Caco-2 (cell line): Measurements from ENCODE around the gene DIP2B. TPM values are rescaled to one million over a fixed set of nuclear protein-coding genes. Genes with fewer than 3 reads are reported as not detected.

ENCODE experiments used
- BruUV-seq: library from RNA; stranded (reverse); fragments of 400-500 nt; replicated peaks from 2 replicates; lab custom pipeline; 2021; lab: Mats Ljungman, UMichigan
- CTCF ChIA-PET: fragments of 300-600 bp; sonication (Branson Sonifier 250); formaldehyde crosslinking; loops from one replicate; lab custom pipeline; 2022; ENCODE audit warnings: antibody characterized with exemption; lab: Charles Lee
- POLR2A ChIA-PET: fragments of 300-600 bp; sonication (Branson Sonifier 250); formaldehyde crosslinking; loops from one replicate; lab custom pipeline; 2022; ENCODE audit warnings: antibody characterized with exemption; lab: Charles Lee
- DNase-seq, 2 experiments: peaks; one replicate each; pipeline versions ENCODE4 v3.0.0 to v3.0.0-alpha.2; 2020 to 2022
- H3K27me3 ChIP-seq: replicated peaks from 2 replicates; pipeline ENCODE4 v1.6.0; 2011; ENCODE audit warnings: low read length; ENCODE audit not compliant: control insufficient read depth, insufficient read depth
- H3K36me3 ChIP-seq: 2 replicates; pipeline ENCODE4 v1.5.1; 2011; ENCODE audit warnings: low read length; ENCODE audit not compliant: control insufficient read depth, insufficient read depth
- H3K4me1 ChIP-seq: fragments of 250-450 bp; sonication (Bioruptor Pico); 2 replicates; pipeline ENCODE4 v1.5.1; 2020; ENCODE audit warnings: mild to moderate bottlenecking
- H3K4me3 ChIP-seq: 2 replicates; pipeline ENCODE4 v1.5.1; 2011; ENCODE audit warnings: low read depth, mild to moderate bottlenecking, control low read depth, low read length
- H3K9me3 ChIP-seq: fragments of 250-450 bp; sonication (Bioruptor Pico); 2 replicates; pipeline ENCODE4 v1.5.1; 2020; ENCODE audit warnings: mild to moderate bottlenecking, moderate library complexity
- H3K27ac Mint-ChIP-seq: one replicate; pipeline ENCODE4 v1.8.0; 2022; ENCODE audit warnings: mixed read lengths; ENCODE audit not compliant: unreplicated experiment
- H3K27me3 Mint-ChIP-seq: one replicate; pipeline ENCODE4 v1.8.0; 2022; ENCODE audit warnings: mixed read lengths; ENCODE audit not compliant: insufficient read depth, unreplicated experiment
- H3K36me3 Mint-ChIP-seq: one replicate; pipeline ENCODE4 v1.8.0; 2022; ENCODE audit warnings: mild to moderate bottlenecking, mixed read lengths; ENCODE audit not compliant: insufficient read depth, unreplicated experiment
- H3K4me1 Mint-ChIP-seq: one replicate; pipeline ENCODE4 v1.8.0; 2022; ENCODE audit warnings: low read depth, mixed read lengths; ENCODE audit not compliant: unreplicated experiment
- H3K4me3 Mint-ChIP-seq: one replicate; pipeline ENCODE4 v1.8.0; 2022; ENCODE audit warnings: mild to moderate bottlenecking, moderate library complexity, mixed read lengths; ENCODE audit not compliant: unreplicated experiment
- H3K9me3 Mint-ChIP-seq: one replicate; pipeline ENCODE4 v1.8.0; 2022; ENCODE audit warnings: mixed read lengths; ENCODE audit not compliant: unreplicated experiment
- intact Hi-C: fragments of 100-400 bp; cut with micrococcal nuclease; formaldehyde crosslinking; loops from one replicate; pipeline ENCODE4 v1.10.0; 2022; ENCODE audit not compliant: unreplicated experiment
- total RNA-seq: library from RNA; stranded (reverse); gene quantifications from 2 replicates; pipeline ENCODE4 v1.2.3, GENCODE V29; 2022
- TF ChIP-seq, protein P1 (sequence below), 2 experiments: fragments of 200-600 bp in 1 of 2; IDR thresholded peaks; 1 replicate in 1 of 2; 2 replicates in 1 of 2; pipeline versions ENCODE4 v1.5.1 to v1.8.0; 2011 to 2022; ENCODE audit warnings: antibody characterized with exemption in 1 of 2, control low read depth in 1 of 2, inconsistent platforms in 1 of 2, low read depth in 1 of 2, low read length in 1 of 2, mild to moderate bottlenecking in 1 of 2, moderate library complexity in 1 of 2; ENCODE audit not compliant: insufficient read depth in 1 of 2, severe bottlenecking in 1 of 2, unreplicated experiment in 1 of 2

Gene DIP2B
- total RNA-seq, 1 experiment from 2014 or later, result 32.7 TPM

DNA sequence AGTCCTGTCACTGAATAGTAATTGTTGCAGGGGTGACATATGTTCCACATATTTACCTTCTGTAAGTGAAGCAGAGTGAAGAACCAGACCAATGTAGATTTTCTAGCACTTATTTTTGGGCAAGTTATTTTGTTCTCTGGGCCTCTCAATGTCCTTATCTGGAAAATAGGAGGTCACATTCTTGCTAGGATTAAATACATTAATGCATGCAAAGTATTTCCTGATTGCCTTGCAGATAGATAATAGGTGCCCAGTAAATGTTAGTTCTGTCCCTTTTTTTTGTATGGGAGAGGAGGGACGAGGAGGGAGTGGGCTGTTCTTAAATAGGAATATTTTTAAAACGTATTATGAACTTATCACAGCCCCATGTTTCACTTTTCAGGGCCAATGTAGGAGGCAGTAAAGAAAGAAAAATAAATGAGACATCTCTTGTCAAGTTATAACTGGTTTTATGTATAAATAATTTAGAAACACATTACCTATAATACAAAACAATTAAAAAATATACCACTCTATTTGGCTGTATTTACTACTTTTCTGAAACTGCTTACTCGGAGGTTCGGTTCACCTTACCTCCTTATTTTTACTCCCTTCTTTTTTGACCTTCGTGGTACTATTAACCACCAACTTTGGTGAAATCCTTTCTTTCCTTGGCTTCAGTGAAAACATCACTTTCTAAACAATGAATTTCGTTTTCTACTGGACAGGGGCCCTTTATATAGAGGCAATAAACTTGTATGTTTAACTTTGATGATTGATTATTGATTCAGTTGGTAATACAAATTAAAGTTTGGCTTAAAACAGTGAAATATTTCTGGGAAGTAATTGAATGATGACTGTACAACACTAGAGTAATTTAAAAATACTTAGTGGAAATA, 41.9 kb downstream of the DIP2B start:
- H3K9me3 Mint-ChIP-seq, result no peaks in the 10 kb centered on the region
- H3K4me1 Mint-ChIP-seq, result peaks cover 22% of the 10 kb centered on the region
- Histone ChIP-seq H3K4me3 (no peak overlapping the region), H3K9me3 (no peaks in the 10 kb centered on the region), H3K4me1 (peaks cover 63% of the 10 kb centered on the region), H3K36me3 (no peaks in the 10 kb centered on the region; the same call in 1 of the 2 replicates), H3K27me3 (no peaks in the 10 kb centered on the region)
- peaks cover 13% of the 10 kb centered on the region for H3K36me3 Mint-ChIP-seq
- intact Hi-C loops, result loop anchor here (2.0 to 5.0 kb wide), 2 partner anchors 14 to 39 kb away; no protein-coding TSS in a partner anchor
- BruUV-seq, result no TSS peak
- ChIA-PET CTCF (no interaction called here), POLR2A (no interaction called here)
- peak overlapping the region; percentile 66 for H3K27ac Mint-ChIP-seq
- DNase-seq, result no peak
- TF ChIP-seq, protein P1, sequence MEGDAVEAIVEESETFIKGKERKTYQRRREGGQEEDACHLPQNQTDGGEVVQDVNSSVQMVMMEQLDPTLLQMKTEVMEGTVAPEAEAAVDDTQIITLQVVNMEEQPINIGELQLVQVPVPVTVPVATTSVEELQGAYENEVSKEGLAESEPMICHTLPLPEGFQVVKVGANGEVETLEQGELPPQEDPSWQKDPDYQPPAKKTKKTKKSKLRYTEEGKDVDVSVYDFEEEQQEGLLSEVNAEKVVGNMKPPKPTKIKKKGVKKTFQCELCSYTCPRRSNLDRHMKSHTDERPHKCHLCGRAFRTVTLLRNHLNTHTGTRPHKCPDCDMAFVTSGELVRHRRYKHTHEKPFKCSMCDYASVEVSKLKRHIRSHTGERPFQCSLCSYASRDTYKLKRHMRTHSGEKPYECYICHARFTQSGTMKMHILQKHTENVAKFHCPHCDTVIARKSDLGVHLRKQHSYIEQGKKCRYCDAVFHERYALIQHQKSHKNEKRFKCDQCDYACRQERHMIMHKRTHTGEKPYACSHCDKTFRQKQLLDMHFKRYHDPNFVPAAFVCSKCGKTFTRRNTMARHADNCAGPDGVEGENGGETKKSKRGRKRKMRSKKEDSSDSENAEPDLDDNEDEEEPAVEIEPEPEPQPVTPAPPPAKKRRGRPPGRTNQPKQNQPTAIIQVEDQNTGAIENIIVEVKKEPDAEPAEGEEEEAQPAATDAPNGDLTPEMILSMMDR (IDR thresholded peaks at IDR 0.05; ENCODE audit: insufficient read depth in 1 of 2, low read depth in 1 of 2, low read length in 1 of 2, severe bottlenecking in 1 of 2, unreplicated experiment in 1 of 2), result no peak
- no peaks in the 10 kb centered on the region for H3K27me3 Mint-ChIP-seq
- H3K4me3 Mint-ChIP-seq, result peak overlapping the region; percentile 29

DNA sequence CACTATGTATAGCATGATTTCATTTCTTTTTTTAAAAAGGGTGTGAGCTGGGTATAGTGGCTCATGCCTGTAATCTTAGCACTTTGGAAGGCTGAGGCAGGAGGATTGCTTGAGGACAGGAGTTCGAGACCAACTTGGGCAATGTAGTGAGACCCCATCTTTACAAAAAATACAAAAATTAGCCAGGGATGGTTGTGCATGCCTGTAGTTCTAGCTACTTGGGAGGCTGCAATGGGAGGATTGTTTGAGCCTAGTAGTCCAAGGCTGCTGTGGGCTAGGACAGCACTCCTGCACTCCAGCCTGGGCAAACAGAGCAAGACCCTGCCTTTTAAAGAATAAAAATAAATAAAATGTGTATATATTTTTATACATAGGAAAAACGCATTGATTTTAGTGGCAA, 43.0 kb downstream of the DIP2B start:
- Histone ChIP-seq H3K4me3 (no peak overlapping the region), H3K36me3 (no peaks in the 10 kb centered on the region; the same call in 1 of the 2 replicates), H3K4me1 (peaks cover 63% of the 10 kb centered on the region), H3K9me3 (no peaks in the 10 kb centered on the region), H3K27me3 (no peaks in the 10 kb centered on the region)
- ChIA-PET CTCF (no interaction called here), POLR2A (no interaction called here)
- H3K36me3 Mint-ChIP-seq, result peaks cover 13% of the 10 kb centered on the region
- H3K27ac Mint-ChIP-seq, result peak overlapping the region; percentile 66
- no peak overlapping the region for H3K4me3 Mint-ChIP-seq
- intact Hi-C loops, result loop anchor here (2.0 to 5.0 kb wide), 3 partner anchors 15 to 87 kb away; no protein-coding TSS in a partner anchor
- H3K9me3 Mint-ChIP-seq, result no peaks in the 10 kb centered on the region
- peaks cover 22% of the 10 kb centered on the region for H3K4me1 Mint-ChIP-seq
- TF ChIP-seq, protein P1 (IDR thresholded peaks at IDR 0.05; ENCODE audit: insufficient read depth in 1 of 2, low read depth in 1 of 2, low read length in 1 of 2, severe bottlenecking in 1 of 2, unreplicated experiment in 1 of 2), result no peak
- H3K27me3 Mint-ChIP-seq, result no peaks in the 10 kb centered on the region
- no TSS peak for BruUV-seq
- no peak for DNase-seq

DNA sequence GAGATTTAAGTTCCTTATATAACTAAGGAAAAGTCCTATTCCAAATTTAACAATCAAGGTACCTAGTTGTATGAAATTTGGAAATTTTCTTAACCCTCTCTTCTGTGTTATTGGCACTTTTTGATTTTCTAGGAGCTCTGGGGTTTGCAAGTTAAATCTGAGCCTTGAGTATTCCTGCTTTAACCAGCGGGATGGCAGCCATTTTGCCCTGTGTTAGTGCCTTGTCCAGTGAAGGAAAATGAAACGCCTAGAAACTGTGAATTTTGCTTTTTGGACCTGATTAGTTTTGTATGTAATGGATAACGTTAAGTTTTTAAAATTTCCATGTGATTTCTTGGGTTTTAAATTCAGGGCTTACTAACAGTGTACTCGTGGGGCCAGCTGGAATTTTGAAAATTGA, 45.1 kb downstream of the DIP2B start:
- POLR2A ChIA-PET, result no interaction called here
- Mint-ChIP-seq H3K4me3 (no peak overlapping the region), H3K4me1 (peaks cover 39% of the 10 kb centered on the region), H3K27ac (peak overlapping the region; percentile 61), H3K36me3 (peaks cover 19% of the 10 kb centered on the region), H3K9me3 (no peaks in the 10 kb centered on the region), H3K27me3 (no peaks in the 10 kb centered on the region)
- intact Hi-C loops, result loop anchor here (1.0 to 5.0 kb wide), 4 partner anchors 12 to 85 kb away; no protein-coding TSS in a partner anchor
- Histone ChIP-seq H3K9me3 (no peaks in the 10 kb centered on the region), H3K36me3 (no peaks in the 10 kb centered on the region; the same call in 1 of the 2 replicates), H3K4me3 (no peak overlapping the region), H3K27me3 (no peaks in the 10 kb centered on the region), H3K4me1 (peaks cover 73% of the 10 kb centered on the region)
- CTCF ChIA-PET, result no interaction called here
- DNase-seq, result no peak
- TF ChIP-seq, protein P1 (IDR thresholded peaks at IDR 0.05; ENCODE audit: insufficient read depth in 1 of 2, low read depth in 1 of 2, low read length in 1 of 2, severe bottlenecking in 1 of 2, unreplicated experiment in 1 of 2), result no peak
- BruUV-seq, result no TSS peak
